ENCODE data around the gene OXSR1. TPM values are rescaled to one million over a fixed set of nuclear protein-coding genes. Genes with fewer than 3 reads are reported as not detected.

The OXSR1 gene
- polyA plus RNA-seq = 10 to 100 TPM in 2 of 3 donors, 1 to 10 TPM in 1; 7.3 to 17.7 (median 11.0) TPM

DNA sequence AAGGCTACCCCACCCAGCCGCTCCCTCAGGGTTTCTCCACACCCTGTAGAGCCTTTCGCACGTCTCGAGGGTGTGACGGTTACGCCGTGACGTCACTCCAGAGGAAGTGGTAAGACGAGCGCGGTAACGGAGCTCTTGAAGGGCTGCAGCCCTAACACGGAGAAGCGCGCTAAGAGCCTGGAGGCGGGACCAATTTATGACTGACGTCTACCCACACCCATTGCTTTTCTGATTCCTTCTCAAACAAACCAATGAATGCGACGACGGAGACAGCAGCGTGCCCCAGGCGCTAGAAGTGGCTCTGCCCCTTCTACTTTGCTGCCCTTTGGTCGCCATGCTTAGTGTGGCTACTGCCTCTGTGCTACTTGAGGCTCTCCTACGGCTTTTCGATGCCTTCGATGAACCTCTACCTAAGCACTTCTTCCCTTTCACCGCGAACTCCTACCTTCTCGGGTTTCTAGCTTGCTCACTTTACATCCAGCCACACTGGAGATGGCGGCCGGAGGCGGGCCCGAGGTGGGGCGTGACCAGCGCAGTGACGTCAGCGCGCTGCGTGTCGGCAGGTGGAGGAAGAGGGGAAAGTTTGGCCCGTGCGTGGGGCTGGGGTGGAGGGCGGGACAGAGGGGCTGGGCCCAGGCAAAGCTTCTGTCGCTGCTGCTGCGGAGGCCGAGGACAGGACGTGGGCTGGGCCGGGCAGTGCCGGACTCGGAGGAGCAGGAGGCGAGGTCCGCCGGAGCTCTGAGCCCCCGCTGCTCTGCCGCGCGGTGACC, at the start of gene OXSR1:
OXSR1 (plus strand) TSS at position 586 of the 770 bp plus-strand sequence. CDS start 340 bp downstream, outside the sequence.
- H3K27ac ChIP-seq (ENCODE audit: low read depth, low read length) = peak within 1 kb of the TSS; percentile 95
- WGBS, 3 donors = 0% methylated on average over 49 to 57 of the region's 57 CpGs

GRCh38 chr3:38115645-38116427, 49.5 kb upstream of the OXSR1 start:
- WGBS, 3 donors = 61 to 64% (median 63%) methylated on average over 9 of the region's 9 CpGs
- no peak overlapping the region for H3K27ac ChIP-seq (ENCODE audit: low read depth, low read length)

DNA sequence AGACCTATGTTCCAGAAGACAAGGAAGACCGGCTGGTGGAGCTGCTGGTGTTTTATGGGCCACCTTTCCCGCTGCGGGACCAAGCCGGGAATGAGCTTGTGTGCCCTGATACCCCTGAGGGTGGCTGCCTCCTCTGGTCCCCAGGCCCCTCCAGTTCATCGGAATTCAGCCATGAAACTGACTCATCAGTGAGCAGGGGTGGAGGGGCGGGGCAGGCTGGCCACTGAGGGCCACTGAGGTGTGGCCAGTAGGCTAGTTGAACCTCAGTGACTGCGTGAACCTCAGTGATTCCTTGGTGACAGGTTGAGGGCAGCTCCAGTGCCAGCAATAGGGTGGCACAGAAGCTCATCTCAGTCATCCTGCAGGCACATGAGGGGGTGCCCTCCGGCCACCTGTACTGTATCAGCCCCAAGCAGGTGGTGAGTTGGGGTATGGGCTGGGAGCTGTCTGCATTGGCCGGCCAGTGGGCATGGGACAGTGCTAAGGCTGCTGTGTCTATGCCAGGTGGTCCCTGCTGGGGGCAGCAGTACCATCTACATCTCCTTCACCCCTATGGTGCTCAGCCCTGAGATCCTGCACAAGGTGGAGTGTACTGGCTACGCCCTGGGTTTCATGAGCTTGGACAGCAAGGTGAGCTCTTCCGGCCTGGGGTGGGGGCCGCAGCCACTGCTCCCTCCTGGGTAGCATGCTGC, 48.7 kb upstream of the OXSR1 start:
- no peak overlapping the region for H3K27ac ChIP-seq (ENCODE audit: low read depth, low read length)
- 80 to 90% (median 84%) methylated on average over 12 of the region's 12 CpGs for WGBS, 3 donors

- 65 to 85% (median 82%) methylated on average over 10 of the region's 10 CpGs for WGBS, 3 donors
- no peak overlapping the region for H3K27ac ChIP-seq (ENCODE audit: low read depth, low read length)
Observed at GRCh38 chr3:38117163-38117716, 48.1 kb upstream of the OXSR1 start.

- WGBS, 3 donors = 55 to 56% (median 56%) methylated on average over 11 of the region's 11 CpGs
- no peak overlapping the region for H3K27ac ChIP-seq (ENCODE audit: low read depth, low read length)
Observed at GRCh38 chr3:38117748-38118420, 47.5 kb upstream of the OXSR1 start.

DNA sequence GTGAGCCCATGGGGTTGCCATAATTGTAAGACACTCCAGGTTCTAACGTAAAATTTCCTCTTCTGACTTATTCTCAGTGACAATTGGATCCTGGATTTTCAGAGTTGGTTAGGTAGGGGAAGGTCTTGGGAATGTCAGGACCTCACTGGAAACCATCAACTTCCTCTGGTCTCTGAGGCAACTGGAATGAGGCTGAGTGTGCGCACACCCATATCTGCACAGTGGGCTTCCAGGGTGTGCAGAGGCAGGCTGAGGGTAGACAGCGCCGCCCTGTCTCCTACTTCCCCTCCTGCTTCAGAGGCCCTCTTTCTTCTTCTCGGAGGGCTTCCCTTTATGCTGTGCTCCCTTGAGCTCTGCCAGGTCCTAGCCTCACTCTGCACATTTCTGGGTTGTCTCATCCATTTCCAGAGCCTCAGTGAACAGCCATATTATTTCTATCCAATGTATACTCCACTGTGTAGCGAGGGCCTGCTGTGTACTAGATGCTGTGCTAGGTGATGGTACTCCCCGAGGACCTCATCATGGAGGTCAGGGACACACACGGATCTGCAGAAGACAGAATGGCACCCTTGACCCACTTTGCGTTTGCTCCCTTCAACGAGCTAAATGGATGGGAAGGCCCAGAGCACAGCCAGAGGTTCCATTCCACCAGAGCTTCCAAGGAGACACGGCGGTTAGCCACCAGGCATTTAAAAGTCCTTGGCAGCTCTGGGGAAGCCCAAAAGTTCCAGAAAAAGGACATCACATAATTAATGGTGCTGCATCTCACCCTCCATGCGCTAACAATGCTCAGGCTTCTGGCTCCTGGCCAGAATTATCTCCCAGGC, 46.7 kb upstream of the OXSR1 start:
- no peak overlapping the region for H3K27ac ChIP-seq (ENCODE audit: low read depth, low read length)
- 79 to 83% (median 81%) methylated on average over 13 of the region's 13 CpGs for WGBS, 3 donors

DNA sequence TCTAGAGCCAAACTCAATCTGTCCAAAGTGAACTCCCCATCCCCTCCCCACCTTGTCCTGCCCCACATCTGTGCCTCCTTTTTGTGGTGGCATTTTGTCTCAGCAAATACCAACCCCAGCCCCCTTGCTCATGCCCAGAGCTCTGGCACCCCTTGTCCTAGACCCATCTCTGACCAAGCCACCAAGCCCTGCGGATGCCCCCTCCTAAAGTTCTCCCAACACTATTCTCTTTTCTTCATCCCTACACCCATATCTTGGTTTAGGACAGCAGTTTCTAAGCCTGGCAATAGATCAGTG, 46.1 kb upstream of the OXSR1 start:
- no peak overlapping the region for H3K27ac ChIP-seq (ENCODE audit: low read depth, low read length)
- 90 to 100% (median 96%) methylated on average over 1 of the region's 1 CpG for WGBS, 3 donors

GRCh38 chr3:38119821-38120692, 45.3 kb upstream of the OXSR1 start:
- 81 to 90% (median 89%) methylated on average over 7 of the region's 7 CpGs for WGBS, 3 donors

GRCh38 chr3:38120693-38121450, 44.5 kb upstream of the OXSR1 start:
- 89 to 91% (median 90%) methylated on average over 11 of the region's 11 CpGs for WGBS, 3 donors
- H3K27ac ChIP-seq (ENCODE audit: low read depth, low read length) = no peak overlapping the region

More at GRCh38 chr3:38119821-38120692, 45.3 kb upstream of the OXSR1 start:
- H3K27ac ChIP-seq (ENCODE audit: low read depth, low read length) = no peak overlapping the region

GRCh38 chr3:38121451-38121831, 43.9 kb upstream of the OXSR1 start:
- no peak overlapping the region for H3K27ac ChIP-seq (ENCODE audit: low read depth, low read length)
- 86 to 94% (median 89%) methylated on average over 9 of the region's 9 CpGs for WGBS, 3 donors

- WGBS, 3 donors = 91 to 93% (median 93%) methylated on average over 13 of the region's 13 CpGs
- H3K27ac ChIP-seq (ENCODE audit: low read depth, low read length) = no peak overlapping the region
Observed at GRCh38 chr3:38121832-38122461, 43.4 kb upstream of the OXSR1 start.

DNA sequence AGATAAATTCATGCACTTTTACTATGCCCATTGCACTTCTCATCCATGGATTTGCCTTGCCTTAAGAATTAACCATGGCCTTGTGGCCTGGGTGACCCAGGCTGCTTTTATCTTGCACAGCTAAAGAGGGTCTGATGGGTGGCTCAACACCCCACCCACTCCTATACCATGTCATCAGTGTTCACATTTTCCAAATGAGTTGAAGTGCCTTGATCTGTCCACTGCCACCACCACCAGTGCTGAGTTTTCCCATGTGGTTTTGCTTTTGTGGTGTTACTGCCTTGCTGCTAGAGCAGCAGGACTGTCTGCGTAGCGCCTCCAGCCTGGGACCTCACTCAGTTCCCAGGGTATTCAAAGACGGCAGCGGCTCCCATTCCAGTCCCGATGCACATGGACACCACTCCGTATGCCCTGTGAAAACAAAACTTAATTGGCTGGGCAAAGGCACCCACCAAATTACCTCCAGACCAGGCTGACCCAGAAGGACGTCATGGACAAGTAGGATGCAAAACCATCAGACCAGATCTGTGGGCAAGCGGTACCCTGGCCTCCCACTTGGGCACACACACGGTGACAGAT, 42.5 kb upstream of the OXSR1 start:
- 84 to 91% (median 89%) methylated on average over 9 of the region's 9 CpGs for WGBS, 3 donors
- H3K27ac ChIP-seq (ENCODE audit: low read depth, low read length) = no peak overlapping the region

DNA sequence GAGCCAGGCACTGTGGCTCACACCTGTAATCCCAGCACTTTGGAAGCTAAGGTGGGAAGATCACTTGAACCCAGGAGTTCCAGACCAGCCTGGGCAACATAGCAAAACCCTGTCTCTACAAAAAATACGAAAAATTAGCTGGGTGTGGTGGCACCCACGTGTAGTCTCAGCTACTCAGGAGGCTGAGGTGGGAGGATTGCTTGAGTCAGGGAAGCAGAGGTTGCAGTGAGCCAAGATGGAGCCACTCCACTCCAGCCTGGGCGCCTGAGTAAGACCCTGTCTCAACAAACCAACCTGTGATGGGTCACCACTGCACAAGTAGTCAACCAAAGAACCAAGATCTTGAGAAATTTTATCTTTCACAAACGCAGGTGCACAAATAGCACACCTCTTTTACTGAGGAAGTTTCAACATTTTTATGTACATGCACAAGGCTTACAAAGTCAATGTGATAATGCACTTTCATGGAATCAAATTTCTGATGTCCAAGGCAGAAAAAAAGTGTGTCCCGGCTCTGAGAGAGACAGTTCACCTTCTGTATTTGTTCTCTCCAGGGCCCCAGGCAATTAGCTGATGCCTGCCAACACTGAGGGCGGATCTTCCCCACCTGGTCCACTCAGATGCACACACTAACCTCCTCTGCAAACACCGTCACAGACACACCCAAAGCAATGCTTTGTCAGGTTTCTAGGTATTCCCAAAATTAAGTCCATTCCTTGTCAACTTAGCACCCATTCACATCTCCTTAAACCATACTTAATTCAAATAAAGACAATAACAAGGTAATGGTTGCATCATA, 40.8 kb upstream of the OXSR1 start:
- no peak overlapping the region for H3K27ac ChIP-seq (ENCODE audit: low read depth, low read length)
- 69 to 85% (median 79%) methylated on average over 7 of the region's 7 CpGs for WGBS, 3 donors

DNA sequence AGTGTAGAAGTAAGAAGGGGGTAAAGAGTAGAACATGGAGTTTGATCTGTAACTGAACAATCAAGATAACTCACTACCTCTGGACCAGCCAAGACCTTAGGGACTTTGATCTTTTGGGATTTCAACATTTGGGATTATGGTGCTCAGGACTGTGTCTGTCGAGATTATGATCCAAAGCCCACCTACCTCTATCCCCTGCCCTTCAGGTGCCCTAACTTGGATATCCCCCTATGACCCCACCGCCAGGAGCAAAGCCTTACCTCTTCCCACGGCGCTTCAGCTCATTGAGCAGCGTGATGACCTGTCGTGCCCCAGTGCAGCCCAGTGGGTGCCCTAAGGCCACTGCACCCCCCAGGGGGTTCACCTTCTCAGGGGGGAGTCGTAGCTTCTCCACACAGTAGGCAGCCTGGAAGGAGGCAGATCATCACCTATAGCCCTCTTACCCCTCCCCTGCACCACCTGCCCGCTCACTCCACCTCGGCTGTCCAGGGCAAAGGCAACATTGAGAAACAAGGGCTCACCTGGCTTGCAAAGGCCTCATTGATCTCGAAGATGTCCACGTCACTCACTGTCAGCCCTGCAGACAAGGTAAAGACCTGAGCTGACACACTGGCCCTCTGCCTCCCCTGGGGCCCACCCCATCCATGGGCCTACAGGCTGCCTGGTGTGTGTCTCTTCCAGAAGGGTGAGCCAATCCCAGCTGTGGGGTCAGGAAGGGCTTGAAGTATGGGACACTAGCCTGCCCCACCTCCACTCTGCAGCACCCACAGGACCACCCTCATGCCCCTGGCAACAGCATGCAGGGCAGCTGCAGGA, 39.8 kb upstream of the OXSR1 start:
- no peak overlapping the region for H3K27ac ChIP-seq (ENCODE audit: low read depth, low read length)
- 91 to 96% (median 94%) methylated on average over 11 of the region's 11 CpGs for WGBS, 3 donors
